HG03520 (cell line): ENCODE results near the gene TEX19.
"Not testable (repeated sequence)": the region's sequence is repeated elsewhere in the genome, so short reads cannot be mapped to it uniquely, and the experiment has no call there.

ENCODE experiments used
- ATAC-seq: cut with Tn5 transposase; IDR thresholded peaks from one replicate; pipeline ENCODE4 v1.9.1; 2021; ENCODE audit warnings: mild to moderate bottlenecking, moderate library complexity; ENCODE audit not compliant: unreplicated experiment

Gene TEX19

GRCh38 chr17:82373731-82374625 lies 14.9 kb downstream of the TEX19 start:
- no peak for ATAC-seq

- ATAC-seq: no peak
These were observed 15.7 kb downstream of the TEX19 start for GRCh38 chr17:82374626-82375331.

GRCh38 chr17:82375359-82376041 lies 16.5 kb downstream of the TEX19 start:
- ATAC-seq: no peak

GRCh38 chr17:82376042-82376730 lies 17.1 kb downstream of the TEX19 start:
- ATAC-seq: no peak

- not testable (repeated sequence) for ATAC-seq
These were observed 18.2 kb downstream of the TEX19 start for GRCh38 chr17:82377294-82377693.

- no peak for ATAC-seq
These were observed 19.1 kb downstream of the TEX19 start for GRCh38 chr17:82377924-82378740.

- no peak for ATAC-seq
These were observed 19.6 kb downstream of the TEX19 start for GRCh38 chr17:82378741-82379021.

- no peak for ATAC-seq
These were observed 22.0 kb downstream of the TEX19 start for GRCh38 chr17:82380860-82381702.

GRCh38 chr17:82381703-82382009 lies 22.6 kb downstream of the TEX19 start:
- not testable (repeated sequence) for ATAC-seq

GRCh38 chr17:82382220-82382932 lies 23.3 kb downstream of the TEX19 start:
- not testable (repeated sequence) for ATAC-seq

GRCh38 chr17:82382933-82383255 lies 23.8 kb downstream of the TEX19 start:
- no peak for ATAC-seq

- no peak for ATAC-seq
These were observed 24.4 kb downstream of the TEX19 start for GRCh38 chr17:82383411-82383810.

- ATAC-seq: no peak
These were observed 25.1 kb downstream of the TEX19 start for GRCh38 chr17:82384051-82384729.

- ATAC-seq: no peak
These were observed 25.9 kb downstream of the TEX19 start for GRCh38 chr17:82384730-82385481.

- ATAC-seq: no peak
These were observed 26.7 kb downstream of the TEX19 start for GRCh38 chr17:82385559-82386254.

- ATAC-seq: no peak
These were observed 27.3 kb downstream of the TEX19 start for GRCh38 chr17:82386255-82386831.
